Endothelial cell of umbilical vein (primary cell): ENCODE data around the gene DHX30. TPM values are rescaled to one million over a fixed set of nuclear protein-coding genes. Genes with fewer than 3 reads are reported as not detected.

Source experiments
- BruUV-seq: library from RNA; stranded (reverse); fragments of 400-500 nt; replicated peaks from 2 replicates; lab custom pipeline; 2021; lab: Mats Ljungman, UMichigan
- CTCF ChIA-PET: fragments of 300-600, 350-600 bp; sonication (Branson Sonifier 250); formaldehyde crosslinking; loops from one replicate; lab custom pipeline; 2021; ENCODE audit warnings: antibody characterized with exemption, inconsistent platforms; lab: Charles Lee
- POLR2A ChIA-PET: fragments of 300-600, 350-600 bp; sonication (Branson Sonifier 250); formaldehyde crosslinking; loops from one replicate; lab custom pipeline; 2021; ENCODE audit warnings: antibody characterized with exemption, inconsistent platforms; lab: Charles Lee
- DNase-seq: peaks from one replicate; pipeline ENCODE4 v3.0.0-alpha.2; 2011; ENCODE audit warnings: low read depth, low spot score
- FAIRE-seq: peaks from 2 replicates; lab custom pipeline; 2011; peaks lifted over from hg19 to GRCh38; lab: Jason Lieb, UNC
- H2AFZ ChIP-seq: 2 replicates; pipeline ENCODE4 v1.6.0; 2012; ENCODE audit warnings: low read depth, low read length, control low read depth, inconsistent platforms
- H3K27ac ChIP-seq: 2 replicates; pipeline ENCODE4 v1.5.1; 2011; ENCODE audit warnings: low read depth, mild to moderate bottlenecking, control low read depth, low read length, moderate library complexity; ENCODE audit not compliant: insufficient read depth
- H3K27me3 ChIP-seq, 2 experiments: 2 replicates each; pipeline versions ENCODE4 v1.6.0 to v1.6.1; 2011; ENCODE audit warnings: low read length in 2 of 2, mixed read lengths in 1 of 2; ENCODE audit not compliant: control insufficient read depth in 2 of 2, insufficient read depth in 2 of 2
- H3K36me3 ChIP-seq, 2 experiments: 2 replicates in 1 of 2; 3 replicates in 1 of 2; pipeline ENCODE4 v1.5.1; 2011; ENCODE audit warnings: low read length in 2 of 2, mild to moderate bottlenecking in 1 of 2, moderate library complexity in 1 of 2; ENCODE audit not compliant: control insufficient read depth in 2 of 2, insufficient read depth in 2 of 2; ENCODE audit errors: extremely low read depth in 1 of 2
- H3K4me1 ChIP-seq: 3 replicates; pipeline ENCODE4 v1.5.1; 2011; ENCODE audit warnings: mild to moderate bottlenecking, low read length; ENCODE audit not compliant: control insufficient read depth, insufficient read depth; ENCODE audit errors: extremely low read depth
- H3K4me2 ChIP-seq: 2 replicates; pipeline ENCODE4 v1.6.1; 2011; ENCODE audit warnings: low read length, control low read depth, mixed read lengths; ENCODE audit not compliant: insufficient read depth
- H3K4me3 ChIP-seq, 3 experiments: fragments of 200-600 bp in 1 of 3; sonication (generic), shearing (Covaris generic) in 1 of 3; replicated peaks in 1 of 3; 2 replicates each; pipeline ENCODE4 v1.5.1; 2011 to 2016; ENCODE audit warnings: control low read depth in 3 of 3, low read length in 3 of 3, mild to moderate bottlenecking in 2 of 3, inconsistent platforms in 1 of 3, low read depth in 1 of 3, moderate library complexity in 1 of 3; ENCODE audit not compliant: insufficient read depth in 1 of 3
- H3K79me2 ChIP-seq: 2 replicates; pipeline ENCODE4 v1.6.0; 2012; ENCODE audit warnings: low read length, inconsistent platforms; ENCODE audit not compliant: control insufficient read depth, insufficient read depth
- H3K9ac ChIP-seq: replicated peaks from 2 replicates; pipeline ENCODE3; 2011; ENCODE audit warnings: low read length, control low read depth; ENCODE audit not compliant: insufficient read depth; ENCODE audit errors: extremely low read depth
- H3K9me1 ChIP-seq: replicated peaks from 3 replicates; pipeline ENCODE4 v1.6.0; 2011; ENCODE audit warnings: mild to moderate bottlenecking, low read length; ENCODE audit not compliant: control insufficient read depth, insufficient read depth; ENCODE audit errors: extremely low read depth
- H3K9me3 ChIP-seq: replicated peaks from 2 replicates; pipeline ENCODE4 v1.5.1; 2012; ENCODE audit warnings: low read length, inconsistent platforms; ENCODE audit not compliant: control insufficient read depth, insufficient read depth
- H4K20me1 ChIP-seq: replicated peaks from 2 replicates; pipeline ENCODE3; 2011; ENCODE audit warnings: mild to moderate bottlenecking, low read length; ENCODE audit not compliant: control insufficient read depth, insufficient read depth; ENCODE audit errors: extremely low read depth
- CTCF ChIP-seq, 2 donors: IDR thresholded peaks; 1 replicate in 1 of 2; 2 replicates in 1 of 2; pipeline ENCODE4 v1.5.1; 2011; ENCODE audit warnings: low read length in 2 of 2, mild to moderate bottlenecking in 2 of 2, moderate library complexity in 2 of 2, control low read depth in 1 of 2, inconsistent platforms in 1 of 2, low read depth in 1 of 2; ENCODE audit not compliant: insufficient read depth in 1 of 2; ENCODE audit errors: extremely low read depth in 1 of 2
- EZH2 ChIP-seq: IDR thresholded peaks from 2 replicates; pipeline ENCODE4 v1.6.1; 2012; ENCODE audit warnings: borderline replicate concordance, low read depth, mild to moderate bottlenecking, moderate library complexity, low read length, inconsistent platforms; ENCODE audit not compliant: severe bottlenecking
- FOS ChIP-seq: IDR thresholded peaks from 2 replicates; pipeline ENCODE4 v1.6.1; 2011; ENCODE audit warnings: mild to moderate bottlenecking, low read length, moderate library complexity, borderline replicate concordance; ENCODE audit not compliant: insufficient read depth
- GATA2 ChIP-seq: IDR thresholded peaks from 2 replicates; pipeline ENCODE4 v1.7.0; 2011; ENCODE audit warnings: low read depth, mild to moderate bottlenecking, moderate library complexity, mixed read lengths, low read length; ENCODE audit not compliant: insufficient read length, insufficient read depth
- JUN ChIP-seq: IDR thresholded peaks from 2 replicates; pipeline ENCODE4 v1.6.1; 2011; ENCODE audit warnings: borderline replicate concordance, low read depth; ENCODE audit not compliant: insufficient read length, insufficient read depth
- MAX ChIP-seq: IDR thresholded peaks from 2 replicates; pipeline ENCODE4 v1.6.1; 2011; ENCODE audit not compliant: insufficient read depth, insufficient read length
- MYC ChIP-seq: IDR thresholded peaks from one replicate; pipeline ENCODE4 v1.6.1; 2011; ENCODE audit warnings: mild to moderate bottlenecking, low read depth, low read length
- POLR2A ChIP-seq: IDR thresholded peaks from 2 replicates; pipeline ENCODE4 v1.6.1; 2012; ENCODE audit warnings: low read depth, mild to moderate bottlenecking, control low read depth, low read length
- POLR2AphosphoS5 ChIP-seq: IDR thresholded peaks from 2 replicates; pipeline ENCODE4 v1.6.1; 2012; ENCODE audit warnings: low read depth, mild to moderate bottlenecking, control low read depth, low read length, moderate library complexity; ENCODE audit not compliant: insufficient read depth
- dilution Hi-C: fragments of 300-500 bp; cut with MboI; formaldehyde crosslinking; loops from one replicate; pipeline ENCODE4 v1.15.0; 2019; ENCODE audit warnings: low sequenced_read_pairs; ENCODE audit not compliant: extremely low pct_ligation_motif_present
- intact Hi-C: fragments of 100-400 bp; cut with micrococcal nuclease; formaldehyde crosslinking; loops from one replicate; pipeline ENCODE4 v1.10.0; 2022
- polyA plus RNA-seq, 4 experiments: library from polyadenylated mRNA; depleted of rRNA in 3 of 4; stranded (reverse) in 3 of 4; unstranded in 1 of 4; fragments of >200 nt; gene quantifications; 2 replicates each; pipeline versions ENCODE4 v1.2.1 to v1.2.3, GENCODE V29; 2011 to 2012; ENCODE audit warnings: missing spikeins in 1 of 4
- total RNA-seq: library from RNA; stranded (reverse); gene quantifications from 2 replicates; pipeline ENCODE4 v1.2.3, GENCODE V29; 2021

DHX30 gene
- total and polyA plus RNA-seq, 2 donors (not counting 3 experiments of a cell fraction or from before 2014, with no cell fraction given) = 79.0 to 86.9 TPM

- H3K27ac ChIP-seq = no peak overlapping the region
- H3K4me1 ChIP-seq = peaks cover 5% of the 10 kb centered on the region
- H3K9ac ChIP-seq = no peak overlapping the region
- CTCF ChIA-PET = interaction anchor here (1.6 to 1.9 kb wide), 2 partner anchors 98 to 266 kb away, joined by 5 to 10 read pairs (median 8); no protein-coding TSS in a partner anchor
- H3K27me3 ChIP-seq = no peaks in the 10 kb centered on the region
- H3K36me3 ChIP-seq = peaks cover 11 to 19% of the 10 kb centered on the region in 2 experiments
- dilution Hi-C loops = no loop called here
- H3K4me2 ChIP-seq = no peak overlapping the region
- no peak overlapping the region for H2AFZ ChIP-seq
- DNase-seq (no peak), FAIRE-seq (no peak)
- POLR2A ChIA-PET = no interaction called here
- H3K9me3 ChIP-seq = no peaks in the 10 kb centered on the region
- no peaks in the 10 kb centered on the region for H3K9me1 ChIP-seq
- H3K4me3 ChIP-seq = no peak overlapping the region
- intact Hi-C loops = no loop called here
- no TSS peak for BruUV-seq
- no peaks in the 10 kb centered on the region for H4K20me1 ChIP-seq
- no peaks in the 10 kb centered on the region for H3K79me2 ChIP-seq
- TF ChIP-seq MYC (no peak), GATA2 (no peak), EZH2 (no peak), POLR2AphosphoS5 (no peak), CTCF (IDR thresholded peaks at IDR 0.05; ENCODE audit: extremely low read depth in 1 of 2, insufficient read depth in 1 of 2, low read depth in 1 of 2, low read length in 2 of 2) (no peak), MAX (no peak), JUN (no peak), FOS (no peak), POLR2A (no peak)
These were observed 88.7 kb downstream of the DHX30 start for GRCh38 chr3:47891613-47892005.
